Lower leg skin (tissue), 4 donors: ENCODE results near the gene GRIA1. TPM values are rescaled to one million over a fixed set of nuclear protein-coding genes. Genes with fewer than 3 reads are reported as not detected.
"Not testable (repeated sequence)": the region's sequence is repeated elsewhere in the genome, so short reads cannot be mapped to it uniquely, and the experiment has no call there.

Experiments used
- DNase-seq, 2 donors: peaks; one replicate each; pipeline ENCODE4 v3.0.0-alpha.2; 2019; ENCODE audit warnings: low spot score in 2 of 2
- H3K4me3 ChIP-seq: fragments of 200-600 bp; sonication (generic); 2 replicates; pipeline ENCODE4 v1.5.1; 2017; ENCODE audit warnings: mild to moderate bottlenecking, low read depth; ENCODE audit not compliant: poor library complexity, severe bottlenecking
- POLR2A ChIP-seq, 2 donors: fragments of 450-650 bp; IDR thresholded peaks; one replicate each; pipeline ENCODE4 v1.6.1; 2016 to 2017; ENCODE audit warnings: antibody characterized with exemption in 2 of 2, mild to moderate bottlenecking in 1 of 2, moderate library complexity in 1 of 2
- WGBS, 2 donors: methylation state at CpG; one replicate each; pipeline ENCODE4 v1.1.5; 2018; 5-methylcytosine and 5-hydroxymethylcytosine counted together
- intact Hi-C: fragments of 100-400 bp; cut with DNase I; formaldehyde crosslinking; loops from one replicate; pipeline ENCODE4 v1.15.0; 2023; ENCODE audit warnings: low total_unique reads
- total RNA-seq, 4 donors: library from RNA; depleted of rRNA; stranded (reverse); fragments of >200 nt; gene quantifications; one replicate each; pipeline ENCODE4 v1.1.0, GENCODE V29; 2016
- TF ChIP-seq, protein P1 (sequence below), 3 donors: fragments of 450-650 bp; IDR thresholded peaks; one replicate each; pipeline ENCODE4 v1.5.1; 2016; ENCODE audit warnings: antibody characterized with exemption in 3 of 3, mild to moderate bottlenecking in 3 of 3, moderate library complexity in 2 of 3

GRIA1 gene
- total RNA-seq, 4 donors from 2014 or later = 0.08 to 2.3 (median 0.40) TPM

DNA sequence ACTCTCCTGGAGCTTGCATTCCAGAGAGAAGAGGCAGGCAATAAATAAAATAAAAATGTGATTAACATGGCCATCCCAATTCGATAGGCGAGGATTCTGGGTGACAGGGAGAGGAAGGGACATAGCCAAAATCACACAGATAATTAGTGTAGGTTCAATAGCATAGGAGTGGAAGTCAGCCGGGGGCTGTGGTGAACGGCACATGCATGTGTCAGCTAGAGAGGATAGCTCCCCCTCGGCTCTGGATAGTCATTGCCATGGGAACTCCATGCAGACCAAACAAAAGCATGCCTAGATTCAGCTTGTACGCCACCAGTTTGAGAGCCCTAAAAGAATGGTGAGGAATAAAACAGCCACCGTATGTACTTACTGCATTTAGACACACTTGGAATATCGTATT, 223.5 kb downstream of the GRIA1 start:
- H3K4me3 ChIP-seq = no peak overlapping the region
- 75 to 86% methylated on average over 8 of the region's 8 CpGs for WGBS, 2 donors
- TF ChIP-seq, protein P1, sequence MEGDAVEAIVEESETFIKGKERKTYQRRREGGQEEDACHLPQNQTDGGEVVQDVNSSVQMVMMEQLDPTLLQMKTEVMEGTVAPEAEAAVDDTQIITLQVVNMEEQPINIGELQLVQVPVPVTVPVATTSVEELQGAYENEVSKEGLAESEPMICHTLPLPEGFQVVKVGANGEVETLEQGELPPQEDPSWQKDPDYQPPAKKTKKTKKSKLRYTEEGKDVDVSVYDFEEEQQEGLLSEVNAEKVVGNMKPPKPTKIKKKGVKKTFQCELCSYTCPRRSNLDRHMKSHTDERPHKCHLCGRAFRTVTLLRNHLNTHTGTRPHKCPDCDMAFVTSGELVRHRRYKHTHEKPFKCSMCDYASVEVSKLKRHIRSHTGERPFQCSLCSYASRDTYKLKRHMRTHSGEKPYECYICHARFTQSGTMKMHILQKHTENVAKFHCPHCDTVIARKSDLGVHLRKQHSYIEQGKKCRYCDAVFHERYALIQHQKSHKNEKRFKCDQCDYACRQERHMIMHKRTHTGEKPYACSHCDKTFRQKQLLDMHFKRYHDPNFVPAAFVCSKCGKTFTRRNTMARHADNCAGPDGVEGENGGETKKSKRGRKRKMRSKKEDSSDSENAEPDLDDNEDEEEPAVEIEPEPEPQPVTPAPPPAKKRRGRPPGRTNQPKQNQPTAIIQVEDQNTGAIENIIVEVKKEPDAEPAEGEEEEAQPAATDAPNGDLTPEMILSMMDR (IDR thresholded peaks at IDR 0.05) = no peak
- no peak for TF ChIP-seq POLR2A (IDR thresholded peaks at IDR 0.05)
- intact Hi-C loops = no loop called here
- no peak for DNase-seq

DNA sequence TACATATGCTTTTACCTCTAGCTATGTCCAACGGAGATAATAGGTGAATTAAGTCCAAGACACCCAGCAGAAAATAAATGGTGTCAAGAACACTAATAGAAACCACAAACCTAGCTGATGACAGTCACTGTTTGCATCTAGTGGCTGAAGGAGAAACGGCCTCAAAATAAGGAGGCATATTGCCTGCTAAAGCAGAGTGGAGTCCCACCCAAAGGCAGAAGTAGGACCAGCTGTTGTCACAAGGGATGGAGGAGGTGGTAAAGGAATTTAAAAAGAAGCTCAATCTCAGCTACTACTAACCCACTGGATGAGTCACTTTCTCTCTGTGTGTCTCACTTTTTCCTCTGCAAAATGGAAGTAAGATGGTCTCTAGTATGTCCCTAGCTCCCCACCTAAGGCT, 224.3 kb downstream of the GRIA1 start:
- intact Hi-C loops = no loop called here
- H3K4me3 ChIP-seq = no peak overlapping the region
- 70 to 77% methylated on average over 2 of the region's 2 CpGs for WGBS, 2 donors
- DNase-seq = no peak
- TF ChIP-seq POLR2A (IDR thresholded peaks at IDR 0.05) = no peak
- TF ChIP-seq, protein P1 (IDR thresholded peaks at IDR 0.05) = no peak

DNA sequence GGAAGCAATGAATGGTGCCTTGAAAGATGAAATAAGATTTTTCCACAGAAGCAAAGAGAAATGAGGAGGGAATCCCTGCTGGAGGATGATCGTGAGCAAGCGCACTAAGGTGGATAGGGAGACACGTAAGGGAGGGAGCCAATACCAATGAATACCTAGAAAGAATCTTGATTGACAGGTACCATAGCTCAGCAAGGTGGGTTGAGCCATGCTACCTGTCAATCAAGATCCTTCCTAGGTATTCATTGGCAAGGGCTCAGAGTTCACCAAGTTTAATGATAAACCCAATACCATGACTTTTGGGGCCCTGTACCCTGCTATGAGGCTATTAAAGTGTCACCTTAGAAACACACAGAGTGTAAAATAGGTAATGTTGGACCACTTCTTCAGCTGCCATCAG, 226.8 kb downstream of the GRIA1 start:
- intact Hi-C loops = no loop called here
- TF ChIP-seq, protein P1 (IDR thresholded peaks at IDR 0.05) = no peak
- no peak for TF ChIP-seq POLR2A (IDR thresholded peaks at IDR 0.05)
- WGBS, 2 donors = 99 to 100% methylated on average over 3 of the region's 3 CpGs
- H3K4me3 ChIP-seq = no peak overlapping the region
- DNase-seq = no peak

DNA sequence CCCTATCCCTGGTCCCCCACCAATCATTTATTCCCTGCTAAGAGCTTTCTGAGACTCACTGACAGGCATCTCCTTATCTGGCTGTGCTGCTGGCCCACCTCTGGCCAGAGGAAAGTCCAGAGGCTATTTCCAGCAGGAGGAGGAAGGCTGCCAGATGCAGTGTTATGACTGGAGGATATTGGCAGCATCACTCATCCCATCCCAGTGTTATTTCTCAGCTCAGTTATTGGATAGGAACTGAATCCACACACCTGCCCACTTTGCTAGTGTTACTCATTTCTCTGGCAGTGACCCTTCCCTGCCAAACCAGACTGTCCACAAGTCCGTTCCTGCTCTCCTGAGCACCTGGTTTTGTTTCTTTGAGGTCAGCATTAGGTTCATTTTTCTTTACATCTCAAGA, 228.2 kb downstream of the GRIA1 start:
- H3K4me3 ChIP-seq = no peak overlapping the region
- DNase-seq = no peak
- intact Hi-C loops = no loop called here
- 17 to 36% methylated on average over 1 of the region's 1 CpG for WGBS, 2 donors
- no peak for TF ChIP-seq POLR2A (IDR thresholded peaks at IDR 0.05)
- TF ChIP-seq, protein P1 (IDR thresholded peaks at IDR 0.05) = no peak

DNA sequence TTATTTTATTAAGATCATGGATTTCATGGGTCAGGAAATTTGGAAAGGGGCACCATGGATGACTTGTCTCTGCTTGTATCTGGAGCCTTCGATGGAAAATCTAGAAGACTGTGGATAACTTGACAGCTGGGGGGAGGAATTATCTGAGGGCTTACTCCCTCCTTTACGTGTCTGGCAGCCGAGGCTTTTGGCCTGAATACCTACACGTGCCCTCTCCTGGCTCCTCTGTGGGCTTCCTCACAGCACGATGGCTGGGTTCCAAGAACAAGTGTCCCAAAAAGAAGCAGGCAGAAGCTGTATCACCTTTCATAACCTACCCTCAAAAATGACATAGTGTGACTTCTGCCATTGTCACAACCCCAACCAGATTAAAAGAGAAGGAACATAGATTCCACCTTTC, 228.9 kb downstream of the GRIA1 start:
- no peak overlapping the region for H3K4me3 ChIP-seq
- intact Hi-C loops = no loop called here
- no peak for DNase-seq
- WGBS, 2 donors = 32 to 41% methylated on average over 5 of the region's 5 CpGs
- TF ChIP-seq POLR2A (IDR thresholded peaks at IDR 0.05) = no peak
- TF ChIP-seq, protein P1 (IDR thresholded peaks at IDR 0.05) = no peak

DNA sequence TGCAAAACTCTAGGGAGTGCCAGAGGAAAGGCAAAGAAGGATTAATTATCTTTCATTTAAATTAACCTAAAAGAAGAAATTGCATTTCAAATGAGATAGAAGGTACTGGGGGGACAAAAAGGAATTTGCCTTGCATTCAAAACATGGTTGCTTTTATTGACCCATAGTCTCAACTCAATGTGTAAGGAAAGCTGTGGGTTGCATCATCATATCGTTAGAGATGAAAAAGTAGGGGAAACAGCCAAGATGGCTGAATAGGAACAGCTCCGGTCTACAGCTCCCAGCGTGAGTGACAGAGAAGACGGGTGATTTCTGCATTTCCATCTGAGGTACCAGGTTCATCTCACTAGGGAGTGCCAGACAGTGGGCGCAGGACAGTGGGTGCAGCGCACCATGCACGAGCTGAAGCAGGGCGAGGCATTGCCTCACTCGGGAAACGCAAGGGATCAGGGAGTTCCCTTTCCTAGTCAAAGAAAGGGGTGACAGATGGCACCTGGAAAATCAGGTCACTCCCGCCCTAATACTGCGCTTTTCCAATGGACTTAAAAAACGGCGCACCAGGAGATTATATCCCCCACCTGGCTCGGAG, 232.6 kb downstream of the GRIA1 start:
- H3K4me3 ChIP-seq, intact Hi-C loops, DNase-seq: not testable (repeated sequence)
- WGBS, 2 donors = 85 to 93% methylated on average over 14 to 15 of the region's 15 CpGs
